ENCODE data around the gene MVD.
A peak's percentile ranks its signal among the peaks of the same experiment; 100 is the strongest.

The MVD gene

GRCh38 chr16:88636488-88637265 lies 26.2 kb downstream of the MVD start:
- Histone ChIP-seq H3K4me1 (peaks cover 97% of the 10 kb centered on the region), H3K9me3 (no peaks in the 10 kb centered on the region), H3K4me2 (peak overlapping the region; percentile 96), H4K20me1 (peaks cover 78% of the 10 kb centered on the region), H3K36me3 (peaks cover 10% of the 10 kb centered on the region), H3K27ac (no peak overlapping the region), H3K4me3 (no peak overlapping the region), H3K27me3 (peaks cover 67% of the 10 kb centered on the region), H3K9ac (no peak overlapping the region)
- TF ChIP-seq Cebpa-rat (IDR thresholded peaks at IDR 0.05) = no peak

DNA sequence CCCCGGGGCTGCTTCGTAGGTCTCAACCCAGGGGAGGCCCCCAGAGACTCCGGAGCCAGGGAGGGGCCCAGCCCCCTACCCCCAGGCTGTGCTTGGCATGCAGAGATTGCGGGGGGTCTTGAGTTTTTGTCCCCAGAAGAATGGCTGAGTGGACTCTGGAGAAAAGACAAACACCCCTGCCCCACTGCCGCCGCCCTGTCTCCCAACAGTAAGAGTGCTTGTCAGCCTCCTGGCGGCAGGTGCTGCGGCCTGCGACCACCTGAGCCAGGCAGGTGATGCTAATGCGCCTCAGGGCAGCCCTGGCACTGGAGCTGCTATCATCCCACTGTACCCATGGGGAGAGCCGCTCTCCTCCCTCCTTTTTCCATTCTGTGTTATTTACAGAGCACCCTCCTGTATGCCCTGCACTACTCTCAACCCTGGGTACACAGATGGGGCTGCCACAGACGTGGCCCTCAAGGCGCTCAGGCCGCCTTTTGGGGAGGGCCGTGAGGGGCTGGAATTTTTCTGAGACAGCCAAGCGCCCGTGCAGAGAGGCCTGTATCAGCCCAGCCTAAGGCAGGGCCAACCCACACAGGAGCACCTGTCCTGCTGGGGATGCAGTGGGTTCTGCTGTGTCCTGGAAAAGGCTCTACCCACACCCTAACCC lies 27.1 kb downstream of the MVD start:
- Histone ChIP-seq H4K20me1 (peaks cover 69% of the 10 kb centered on the region), H3K9ac (no peak overlapping the region), H3K4me3 (no peak overlapping the region), H3K27me3 (peaks cover 59% of the 10 kb centered on the region), H3K27ac (no peak overlapping the region), H3K4me2 (peak overlapping the region; percentile 96), H3K9me3 (no peaks in the 10 kb centered on the region), H3K36me3 (peaks cover 18% of the 10 kb centered on the region), H3K4me1 (peaks cover 100% of the 10 kb centered on the region)
- no peak for TF ChIP-seq Cebpa-rat (IDR thresholded peaks at IDR 0.05)

GRCh38 chr16:88634994-88635670 lies 27.8 kb downstream of the MVD start:
- Histone ChIP-seq H3K27ac (peak overlapping the region; percentile 85), H3K36me3 (peaks cover 24% of the 10 kb centered on the region), H3K9me3 (no peaks in the 10 kb centered on the region), H3K4me1 (peaks cover 100% of the 10 kb centered on the region), H3K9ac (peak overlapping the region; percentile 73), H3K27me3 (peaks cover 53% of the 10 kb centered on the region), H3K4me2 (peak overlapping the region; percentile 96), H4K20me1 (peaks cover 63% of the 10 kb centered on the region), H3K4me3 (peak overlapping the region; percentile 65)
- TF ChIP-seq Cebpa-rat (IDR thresholded peaks at IDR 0.05) = no peak

- peaks cover 45% of the 10 kb centered on the region for H3K27me3 ChIP-seq
- TF ChIP-seq Cebpa-rat (IDR thresholded peaks at IDR 0.05) = 0 out of 2 replicates have a peak, but pooled peaks have one; percentile 43
- H3K9ac ChIP-seq = peak overlapping the region; percentile 73
- peak overlapping the region; percentile 85 for H3K27ac ChIP-seq
- peak overlapping the region; percentile 65 for H3K4me3 ChIP-seq
- peaks cover 32% of the 10 kb centered on the region for H3K36me3 ChIP-seq
- H3K4me2 ChIP-seq = peak overlapping the region; percentile 96
- no peaks in the 10 kb centered on the region for H3K9me3 ChIP-seq
- peaks cover 55% of the 10 kb centered on the region for H4K20me1 ChIP-seq
- peaks cover 100% of the 10 kb centered on the region for H3K4me1 ChIP-seq
Measured at GRCh38 chr16:88634141-88634993, 28.5 kb downstream of the MVD start.

GRCh38 chr16:88633684-88634140 lies 29.2 kb downstream of the MVD start:
- H3K4me1 ChIP-seq = peaks cover 100% of the 10 kb centered on the region
- peaks cover 38% of the 10 kb centered on the region for H3K27me3 ChIP-seq
- peak overlapping the region; percentile 85 for H3K27ac ChIP-seq
- H3K9me3 ChIP-seq = no peaks in the 10 kb centered on the region
- peak overlapping the region; percentile 96 for H3K4me2 ChIP-seq
- peaks cover 49% of the 10 kb centered on the region for H4K20me1 ChIP-seq
- TF ChIP-seq Cebpa-rat (IDR thresholded peaks at IDR 0.05) = no peak
- H3K36me3 ChIP-seq = peaks cover 35% of the 10 kb centered on the region
- peak overlapping the region; percentile 73 for H3K9ac ChIP-seq
- H3K4me3 ChIP-seq = peak overlapping the region; percentile 65

GRCh38 chr16:88632587-88632930 lies 30.3 kb downstream of the MVD start:
- H3K27ac ChIP-seq = peak overlapping the region; percentile 53
- no peak for TF ChIP-seq Cebpa-rat (IDR thresholded peaks at IDR 0.05)
- peaks cover 35% of the 10 kb centered on the region for H3K36me3 ChIP-seq
- H3K9me3 ChIP-seq = no peaks in the 10 kb centered on the region
- peak overlapping the region; percentile 34; the same call in 1 of the 2 replicates for H3K9ac ChIP-seq
- H3K4me1 ChIP-seq = peaks cover 100% of the 10 kb centered on the region
- peak overlapping the region; percentile 96 for H3K4me2 ChIP-seq
- peaks cover 27% of the 10 kb centered on the region for H3K27me3 ChIP-seq
- peaks cover 37% of the 10 kb centered on the region for H4K20me1 ChIP-seq
- H3K4me3 ChIP-seq = no peak overlapping the region

DNA sequence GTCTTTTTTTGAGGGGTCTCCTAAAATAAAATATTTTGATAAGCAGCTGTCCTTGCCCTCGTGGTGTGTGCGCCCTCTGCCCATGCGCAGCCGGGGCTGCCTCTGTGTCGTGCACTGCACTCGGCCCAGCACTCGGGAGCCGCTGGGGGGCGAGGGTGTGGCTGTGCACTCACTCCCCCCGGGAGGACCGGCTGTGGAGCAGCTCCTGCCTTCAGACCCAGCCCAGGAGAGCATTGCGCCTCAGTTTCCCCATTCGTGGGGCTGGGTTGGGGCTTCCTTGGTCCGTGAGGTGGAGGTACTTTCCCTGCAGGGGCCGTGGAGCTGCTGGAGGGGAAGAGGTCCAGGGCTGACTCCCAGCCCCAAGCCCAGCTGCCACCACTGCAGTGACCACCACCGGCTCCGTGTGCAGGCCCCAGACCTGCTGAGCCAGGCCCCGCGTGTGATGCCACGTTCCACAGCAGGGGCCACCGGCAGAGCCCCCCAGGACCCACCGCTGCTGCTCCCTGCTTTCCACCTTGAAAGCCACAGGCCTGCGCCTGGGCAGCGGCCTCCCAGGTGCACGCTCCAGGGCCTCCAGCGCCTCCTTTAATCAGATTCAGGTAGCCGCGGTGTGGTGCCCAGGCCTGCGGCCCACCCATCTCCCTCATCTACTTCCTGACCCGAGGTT lies 30.8 kb downstream of the MVD start:
- peaks cover 22% of the 10 kb centered on the region for H3K27me3 ChIP-seq
- H4K20me1 ChIP-seq = peaks cover 33% of the 10 kb centered on the region
- H3K9me3 ChIP-seq = no peaks in the 10 kb centered on the region
- no peak for TF ChIP-seq Cebpa-rat (IDR thresholded peaks at IDR 0.05)
- H3K4me3 ChIP-seq = no peak overlapping the region
- H3K36me3 ChIP-seq = peaks cover 35% of the 10 kb centered on the region
- peak overlapping the region; percentile 96 for H3K4me2 ChIP-seq
- H3K9ac ChIP-seq = peak overlapping the region; percentile 34
- peak overlapping the region; percentile 53 for H3K27ac ChIP-seq
- peaks cover 100% of the 10 kb centered on the region for H3K4me1 ChIP-seq

GRCh38 chr16:88631384-88631783 lies 31.5 kb downstream of the MVD start:
- Histone ChIP-seq H3K27ac (peak overlapping the region; percentile 63), H3K9ac (peak overlapping the region; percentile 43; the same call in 1 of the 2 replicates), H3K4me1 (peaks cover 100% of the 10 kb centered on the region), H3K4me3 (no peak overlapping the region), H3K36me3 (peaks cover 41% of the 10 kb centered on the region), H3K9me3 (no peaks in the 10 kb centered on the region), H3K4me2 (peak overlapping the region; percentile 96), H4K20me1 (peaks cover 31% of the 10 kb centered on the region), H3K27me3 (peaks cover 15% of the 10 kb centered on the region)
- no peak for TF ChIP-seq Cebpa-rat (IDR thresholded peaks at IDR 0.05)
